Upper lobe of left lung (tissue), 4 donors: Measurements from ENCODE around the gene MTM1.

Experiments
- EP300 ChIP-seq, 4 donors: sonication (generic); formaldehyde crosslinking; IDR thresholded peaks; one replicate each; pipeline ENCODE4 v1.5.1; 2017; ENCODE audit warnings: antibody characterized with exemption in 4 of 4, control low read depth in 2 of 4
- POLR2A ChIP-seq, 4 donors: fragments of 450-650 bp; IDR thresholded peaks; one replicate each; pipeline ENCODE4 v1.5.1; 2016 to 2017; ENCODE audit warnings: antibody characterized with exemption in 4 of 4, mild to moderate bottlenecking in 2 of 4
- POLR2AphosphoS5 ChIP-seq, 2 donors: sonication (generic); formaldehyde crosslinking; IDR thresholded peaks; one replicate each; pipeline ENCODE4 v1.5.1; 2017; ENCODE audit warnings: antibody characterized with exemption in 2 of 2
- TF ChIP-seq, protein P1 (sequence below), 6 experiments: fragments of 450-650 bp in 4 of 6; fragments of 200-600 bp in 2 of 6; sonication (generic) in 2 of 6; IDR thresholded peaks; one replicate each; pipeline ENCODE4 v1.5.1; 2016 to 2019; ENCODE audit warnings: antibody characterized with exemption in 6 of 6

DNA sequence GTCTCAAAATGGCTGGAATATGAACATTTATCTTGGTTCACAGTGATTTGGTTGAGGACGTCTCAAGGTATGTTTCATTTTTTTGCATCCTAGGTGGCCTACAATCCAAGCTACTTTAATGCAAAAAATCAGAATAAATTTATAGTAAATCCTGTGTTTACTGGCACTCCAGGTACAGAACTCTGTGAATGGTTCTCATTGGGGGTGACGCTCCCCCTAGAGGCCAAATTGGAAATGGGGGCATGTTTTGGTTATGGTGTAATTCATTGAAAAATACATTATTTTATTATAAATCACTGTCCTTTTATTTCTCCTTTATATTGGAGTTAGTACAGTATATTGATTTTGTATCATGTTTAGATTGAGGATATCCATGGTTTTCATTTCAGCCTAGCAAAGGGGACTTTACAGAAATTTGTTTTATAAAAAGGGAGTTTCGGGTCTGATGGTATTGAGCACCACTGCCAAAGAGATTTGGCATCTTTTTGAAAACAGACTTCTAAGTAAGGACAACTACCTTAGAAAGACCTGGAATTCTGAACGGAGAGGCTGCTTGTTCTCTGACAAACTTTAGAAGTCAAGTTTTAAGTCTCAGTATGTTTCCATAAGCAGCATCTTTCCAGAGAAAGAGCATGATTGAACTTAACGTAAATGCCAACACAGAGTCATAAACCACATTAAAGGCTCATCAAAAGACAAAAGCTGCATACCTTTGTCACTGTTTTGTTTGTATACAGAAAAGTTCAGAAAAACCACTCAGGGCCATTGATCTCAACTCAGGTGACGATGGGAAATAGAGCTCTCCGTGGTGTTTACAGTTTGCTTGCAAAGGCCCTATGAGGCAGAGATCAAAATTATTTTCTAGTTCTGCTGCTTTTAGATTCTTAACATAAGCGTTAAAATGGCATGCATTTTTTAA is 19.4 kb downstream of the MTM1 start:
- TF ChIP-seq POLR2AphosphoS5 (IDR thresholded peaks at IDR 0.05) (no peak), POLR2A (IDR thresholded peaks at IDR 0.05) (no peak), EP300 (IDR thresholded peaks at IDR 0.05) (no peak)
- TF ChIP-seq, protein P1, sequence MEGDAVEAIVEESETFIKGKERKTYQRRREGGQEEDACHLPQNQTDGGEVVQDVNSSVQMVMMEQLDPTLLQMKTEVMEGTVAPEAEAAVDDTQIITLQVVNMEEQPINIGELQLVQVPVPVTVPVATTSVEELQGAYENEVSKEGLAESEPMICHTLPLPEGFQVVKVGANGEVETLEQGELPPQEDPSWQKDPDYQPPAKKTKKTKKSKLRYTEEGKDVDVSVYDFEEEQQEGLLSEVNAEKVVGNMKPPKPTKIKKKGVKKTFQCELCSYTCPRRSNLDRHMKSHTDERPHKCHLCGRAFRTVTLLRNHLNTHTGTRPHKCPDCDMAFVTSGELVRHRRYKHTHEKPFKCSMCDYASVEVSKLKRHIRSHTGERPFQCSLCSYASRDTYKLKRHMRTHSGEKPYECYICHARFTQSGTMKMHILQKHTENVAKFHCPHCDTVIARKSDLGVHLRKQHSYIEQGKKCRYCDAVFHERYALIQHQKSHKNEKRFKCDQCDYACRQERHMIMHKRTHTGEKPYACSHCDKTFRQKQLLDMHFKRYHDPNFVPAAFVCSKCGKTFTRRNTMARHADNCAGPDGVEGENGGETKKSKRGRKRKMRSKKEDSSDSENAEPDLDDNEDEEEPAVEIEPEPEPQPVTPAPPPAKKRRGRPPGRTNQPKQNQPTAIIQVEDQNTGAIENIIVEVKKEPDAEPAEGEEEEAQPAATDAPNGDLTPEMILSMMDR (IDR thresholded peaks at IDR 0.05), result peak; percentile 28 to 56 (median 38)
